ENCODE measurements around the gene GMPS.

DNA sequence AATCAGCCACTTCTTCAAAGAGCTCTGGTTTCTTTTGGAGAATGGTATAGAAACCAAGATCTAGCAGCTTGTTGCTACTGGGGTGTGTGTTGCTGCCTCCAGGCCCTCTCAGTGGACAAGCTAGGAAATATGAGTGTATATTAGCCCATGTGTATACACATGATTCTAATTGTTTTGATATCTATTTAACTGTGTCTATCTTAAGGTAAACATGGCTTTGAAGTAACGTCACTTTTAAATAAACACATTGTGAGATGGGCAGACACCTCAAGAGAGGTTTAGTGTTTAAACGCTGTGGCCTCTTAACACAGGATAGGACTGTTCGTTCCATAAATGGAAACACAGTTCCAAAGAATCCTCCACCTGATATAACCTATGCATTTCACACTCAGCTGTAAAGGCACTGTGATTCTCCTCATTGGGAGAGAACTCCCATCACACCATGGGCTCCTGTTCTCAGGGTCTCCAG is 87.0 kb downstream of the GMPS start:
- TF ChIP-seq, protein P1, sequence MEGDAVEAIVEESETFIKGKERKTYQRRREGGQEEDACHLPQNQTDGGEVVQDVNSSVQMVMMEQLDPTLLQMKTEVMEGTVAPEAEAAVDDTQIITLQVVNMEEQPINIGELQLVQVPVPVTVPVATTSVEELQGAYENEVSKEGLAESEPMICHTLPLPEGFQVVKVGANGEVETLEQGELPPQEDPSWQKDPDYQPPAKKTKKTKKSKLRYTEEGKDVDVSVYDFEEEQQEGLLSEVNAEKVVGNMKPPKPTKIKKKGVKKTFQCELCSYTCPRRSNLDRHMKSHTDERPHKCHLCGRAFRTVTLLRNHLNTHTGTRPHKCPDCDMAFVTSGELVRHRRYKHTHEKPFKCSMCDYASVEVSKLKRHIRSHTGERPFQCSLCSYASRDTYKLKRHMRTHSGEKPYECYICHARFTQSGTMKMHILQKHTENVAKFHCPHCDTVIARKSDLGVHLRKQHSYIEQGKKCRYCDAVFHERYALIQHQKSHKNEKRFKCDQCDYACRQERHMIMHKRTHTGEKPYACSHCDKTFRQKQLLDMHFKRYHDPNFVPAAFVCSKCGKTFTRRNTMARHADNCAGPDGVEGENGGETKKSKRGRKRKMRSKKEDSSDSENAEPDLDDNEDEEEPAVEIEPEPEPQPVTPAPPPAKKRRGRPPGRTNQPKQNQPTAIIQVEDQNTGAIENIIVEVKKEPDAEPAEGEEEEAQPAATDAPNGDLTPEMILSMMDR (IDR thresholded peaks at IDR 0.05) = no peak
- no peak for TF ChIP-seq EZH2 (IDR thresholded peaks at IDR 0.05)

All from neural progenitor cell (in vitro differentiated cells).